Smooth muscle cell (in vitro differentiated cells): ENCODE measurements around the gene CNTN6. TPM values are rescaled to one million over a fixed set of nuclear protein-coding genes. Genes with fewer than 3 reads are reported as not detected.
A peak's percentile ranks its signal among the peaks of the same experiment; 100 is the strongest.

ENCODE experiments used
- DNase-seq: peaks from one replicate; lab custom pipeline; 2025; ENCODE audit not compliant: unreplicated experiment; lab: John Stamatoyannopoulos, UW
- H2AFZ ChIP-seq: fragments of 200-600 bp; sonication (generic); 2 replicates; pipeline ENCODE4 v1.6.0; 2016; ENCODE audit warnings: antibody characterized with exemption, low read depth, mild to moderate bottlenecking
- H3F3A ChIP-seq: fragments of 200-600 bp; sonication (generic); 2 replicates; pipeline ENCODE4 v1.6.0; 2017; ENCODE audit warnings: antibody characterized with exemption, low read depth
- H3K27ac ChIP-seq: fragments of 200-600 bp; sonication (generic); 2 replicates; pipeline ENCODE4 v1.5.1; 2016; ENCODE audit warnings: low read depth, mild to moderate bottlenecking
- H3K27me3 ChIP-seq: fragments of 200-600 bp; sonication (generic); 2 replicates; pipeline ENCODE4 v1.6.1; 2016; ENCODE audit warnings: low read depth, mild to moderate bottlenecking
- H3K36me3 ChIP-seq: fragments of 200-600 bp; sonication (generic); 2 replicates; pipeline ENCODE4 v1.5.1; 2016; ENCODE audit warnings: low read depth
- H3K4me1 ChIP-seq: fragments of 200-600 bp; sonication (generic); 2 replicates; pipeline ENCODE4 v1.5.1; 2016; ENCODE audit warnings: low read depth
- H3K4me2 ChIP-seq: fragments of 200-600 bp; sonication (generic); 2 replicates; pipeline ENCODE4 v1.6.0; 2016; ENCODE audit warnings: mild to moderate bottlenecking
- H3K4me3 ChIP-seq: fragments of 200-600 bp; sonication (generic); 2 replicates; pipeline ENCODE4 v1.5.1; 2016; ENCODE audit warnings: mild to moderate bottlenecking
- H3K79me2 ChIP-seq: fragments of 200-600 bp; sonication (generic); 2 replicates; pipeline ENCODE4 v1.6.0; 2016; ENCODE audit warnings: low read depth, mild to moderate bottlenecking
- H3K9ac ChIP-seq: fragments of 200-600 bp; sonication (generic); 2 replicates; pipeline ENCODE4 v1.6.0; 2016; ENCODE audit warnings: low read depth
- H3K9me3 ChIP-seq: fragments of 200-600 bp; sonication (generic); replicated peaks from 2 replicates; pipeline ENCODE4 v1.5.1; 2016; ENCODE audit warnings: low read depth
- H4K20me1 ChIP-seq: fragments of 200-600 bp; sonication (generic); 2 replicates; pipeline ENCODE4 v1.6.0; 2016; ENCODE audit warnings: low read depth
- WGBS: methylation state at CpG from one replicate; pipeline ENCODE4 v1.1.7; 2016; ENCODE audit warnings: low lambda C conversion rate; 5-methylcytosine and 5-hydroxymethylcytosine counted together
- polyA plus RNA-seq: library from polyadenylated mRNA; unstranded; fragments of >200 nt; fragmentation: Nextera tagmentation; extraction: Ambion mirVana; gene quantifications from 2 replicates; pipeline ENCODE4 v1.2.1, GENCODE V29; 2016
- total RNA-seq: library from RNA; depleted of rRNA; stranded (reverse); fragments of >200 nt; gene quantifications from 2 replicates; pipeline ENCODE4 v1.2.3, GENCODE V29; 2014
- TF ChIP-seq, protein P1 (sequence below): fragments of 200-600 bp; sonication (generic); IDR thresholded peaks from 2 replicates; pipeline ENCODE4 v1.5.1; 2017; ENCODE audit warnings: borderline replicate concordance, mild to moderate bottlenecking, antibody characterized with exemption; ENCODE audit not compliant: insufficient read depth, poor library complexity, severe bottlenecking

The CNTN6 gene
- total and polyA plus RNA-seq, 2 experiments from 2014 or later = 8.1 to 11.1 TPM

DNA sequence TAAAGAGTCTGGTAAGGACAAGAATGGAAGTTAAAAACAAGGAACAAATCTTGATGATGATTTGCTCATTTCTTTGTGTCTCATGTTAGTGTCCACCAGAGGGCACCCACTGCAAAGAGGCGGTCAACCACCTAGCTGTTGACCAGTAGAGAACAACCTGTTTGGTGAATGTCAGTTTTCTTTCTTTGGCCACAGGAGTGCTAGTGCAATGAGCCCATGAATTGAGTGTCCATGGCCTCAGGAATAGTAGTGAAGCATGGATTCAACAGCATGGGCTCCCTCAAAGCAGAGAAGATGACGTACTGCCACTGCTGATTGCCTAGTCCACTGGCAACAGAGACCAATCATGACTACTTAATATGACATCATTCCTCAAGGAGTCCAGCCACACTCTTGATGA, 10.7 kb upstream of the CNTN6 start:
- 42% methylated on average over 2 of the region's 2 CpGs for WGBS
- no peaks in the 10 kb centered on the region for H3K27me3 ChIP-seq
- peaks cover 5% of the 10 kb centered on the region for H3K4me1 ChIP-seq
- H3K9ac ChIP-seq = no peak overlapping the region
- no peak overlapping the region for H3K27ac ChIP-seq
- TF ChIP-seq, protein P1, sequence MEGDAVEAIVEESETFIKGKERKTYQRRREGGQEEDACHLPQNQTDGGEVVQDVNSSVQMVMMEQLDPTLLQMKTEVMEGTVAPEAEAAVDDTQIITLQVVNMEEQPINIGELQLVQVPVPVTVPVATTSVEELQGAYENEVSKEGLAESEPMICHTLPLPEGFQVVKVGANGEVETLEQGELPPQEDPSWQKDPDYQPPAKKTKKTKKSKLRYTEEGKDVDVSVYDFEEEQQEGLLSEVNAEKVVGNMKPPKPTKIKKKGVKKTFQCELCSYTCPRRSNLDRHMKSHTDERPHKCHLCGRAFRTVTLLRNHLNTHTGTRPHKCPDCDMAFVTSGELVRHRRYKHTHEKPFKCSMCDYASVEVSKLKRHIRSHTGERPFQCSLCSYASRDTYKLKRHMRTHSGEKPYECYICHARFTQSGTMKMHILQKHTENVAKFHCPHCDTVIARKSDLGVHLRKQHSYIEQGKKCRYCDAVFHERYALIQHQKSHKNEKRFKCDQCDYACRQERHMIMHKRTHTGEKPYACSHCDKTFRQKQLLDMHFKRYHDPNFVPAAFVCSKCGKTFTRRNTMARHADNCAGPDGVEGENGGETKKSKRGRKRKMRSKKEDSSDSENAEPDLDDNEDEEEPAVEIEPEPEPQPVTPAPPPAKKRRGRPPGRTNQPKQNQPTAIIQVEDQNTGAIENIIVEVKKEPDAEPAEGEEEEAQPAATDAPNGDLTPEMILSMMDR = peak; percentile 86
- H3F3A ChIP-seq = no peaks in the 10 kb centered on the region
- no peaks in the 10 kb centered on the region for H3K79me2 ChIP-seq
- no peak overlapping the region for H3K4me3 ChIP-seq
- H3K36me3 ChIP-seq = no peaks in the 10 kb centered on the region
- DNase-seq = no peak
- peak overlapping the region; percentile 50 for H2AFZ ChIP-seq
- H3K9me3 ChIP-seq = no peaks in the 10 kb centered on the region
- no peak overlapping the region for H3K4me2 ChIP-seq
- no peaks in the 10 kb centered on the region for H4K20me1 ChIP-seq

DNA sequence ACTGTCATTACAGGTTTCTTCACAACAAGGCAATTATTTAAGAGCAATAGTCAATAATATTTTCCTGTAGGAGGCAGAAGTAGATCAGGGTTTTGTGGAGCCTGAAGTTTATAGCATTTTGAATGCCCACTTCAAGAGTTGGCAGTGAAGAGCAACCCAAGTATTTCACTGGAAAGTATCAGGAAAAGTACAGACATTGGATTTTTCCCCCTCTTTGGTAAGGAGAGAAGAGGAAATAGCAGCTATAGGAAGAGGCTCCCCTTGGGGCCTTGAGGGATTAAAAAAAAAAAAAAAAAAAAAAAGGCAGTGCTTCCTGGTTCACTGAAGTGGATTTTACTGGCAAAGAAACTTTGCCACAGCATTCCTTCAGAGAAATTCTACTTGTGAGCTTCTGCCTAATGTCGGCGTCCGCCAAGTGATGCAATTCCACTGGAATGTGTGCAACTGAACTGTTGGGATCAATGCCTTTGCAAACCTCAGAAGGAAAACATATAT, 5.7 kb upstream of the CNTN6 start:
- Histone ChIP-seq H3K9ac (peak overlapping the region; percentile 9), H3F3A (peaks cover 7% of the 10 kb centered on the region), H3K4me2 (peak overlapping the region; percentile 78), H4K20me1 (no peaks in the 10 kb centered on the region), H3K27ac (peak overlapping the region; percentile 86), H3K4me3 (peak overlapping the region; percentile 34), H3K36me3 (no peaks in the 10 kb centered on the region), H3K27me3 (no peaks in the 10 kb centered on the region), H3K9me3 (no peaks in the 10 kb centered on the region), H3K4me1 (peaks cover 22% of the 10 kb centered on the region), H3K79me2 (no peaks in the 10 kb centered on the region), H2AFZ (peak overlapping the region; percentile 49)
- TF ChIP-seq, protein P1 = peak; percentile 46
- 0% methylated on average over 3 of the region's 3 CpGs for WGBS
- no peak for DNase-seq

DNA sequence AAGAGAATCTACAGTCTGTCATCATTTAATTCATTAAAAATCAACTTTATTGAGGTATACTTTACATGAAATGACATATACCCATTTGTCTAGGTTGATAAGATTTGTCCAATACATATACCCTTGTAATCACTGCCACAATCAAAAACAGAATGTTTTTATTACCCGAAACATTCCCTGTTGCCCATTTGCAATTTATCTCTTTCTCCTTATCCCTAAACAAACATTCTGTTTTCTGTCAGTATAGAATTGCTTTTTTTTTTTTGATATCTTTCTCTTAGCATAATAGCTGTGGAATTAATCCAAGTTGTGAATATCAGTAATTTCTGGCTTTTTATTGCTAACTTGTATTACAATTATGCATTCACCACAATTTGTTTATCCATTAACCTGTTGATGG, 4.3 kb upstream of the CNTN6 start:
- H3K4me2 ChIP-seq = no peak overlapping the region
- WGBS = 77% methylated on average over 1 of the region's 1 CpG

More for the DNA sequence above, 4.3 kb upstream of the CNTN6 start:
- TF ChIP-seq, protein P1 = no peak
- no peaks in the 10 kb centered on the region for H3K9me3 ChIP-seq
- peaks cover 34% of the 10 kb centered on the region for H3K4me1 ChIP-seq
- H3K9ac ChIP-seq = no peak overlapping the region
- no peaks in the 10 kb centered on the region for H3K27me3 ChIP-seq
- H3K4me3 ChIP-seq = no peak overlapping the region
- peaks cover 7% of the 10 kb centered on the region for H3F3A ChIP-seq
- H3K79me2 ChIP-seq = no peaks in the 10 kb centered on the region
- H3K27ac ChIP-seq = no peak overlapping the region
- DNase-seq = no peak
- no peaks in the 10 kb centered on the region for H3K36me3 ChIP-seq
- no peak overlapping the region for H2AFZ ChIP-seq
- H4K20me1 ChIP-seq = no peaks in the 10 kb centered on the region
